ENCODE measurements around the gene PRRX1.

PRRX1 gene

GRCh38 chr1:170716835-170717429, 53.0 kb downstream of the PRRX1 start:
- no peak overlapping the region for H3K27ac ChIP-seq (ENCODE audit: low read depth in 2 of 2, low read length in 2 of 2)
- H3K27me3 ChIP-seq (ENCODE audit: control insufficient read depth in 2 of 2, insufficient read depth in 2 of 2, low read length in 2 of 2), result no peaks in the 10 kb centered on the region
- no peaks in the 10 kb centered on the region for H3K36me3 ChIP-seq (ENCODE audit: control insufficient read depth in 2 of 2, insufficient read depth in 2 of 2, low read length in 2 of 2)
- H3K9ac ChIP-seq (ENCODE audit: low read depth in 1 of 2, low read length in 2 of 2), result no peak overlapping the region
- no peaks in the 10 kb centered on the region for H3K9me3 ChIP-seq (ENCODE audit: control insufficient read depth in 2 of 2, low read length in 2 of 2)
- no peak overlapping the region for H3K4me3 ChIP-seq (ENCODE audit: low read length in 2 of 2)
- H3K4me1 ChIP-seq (ENCODE audit: control insufficient read depth in 2 of 2, insufficient read depth in 2 of 2, low read length in 2 of 2), result no peaks in the 10 kb centered on the region

- Histone ChIP-seq H3K27ac (ENCODE audit: low read depth in 2 of 2, low read length in 2 of 2) (no peak overlapping the region), H3K27me3 (ENCODE audit: control insufficient read depth in 2 of 2, insufficient read depth in 2 of 2, low read length in 2 of 2) (no peaks in the 10 kb centered on the region), H3K36me3 (ENCODE audit: control insufficient read depth in 2 of 2, insufficient read depth in 2 of 2, low read length in 2 of 2) (no peaks in the 10 kb centered on the region), H3K4me3 (ENCODE audit: low read length in 2 of 2) (no peak overlapping the region), H3K9me3 (ENCODE audit: control insufficient read depth in 2 of 2, low read length in 2 of 2) (no peaks in the 10 kb centered on the region), H3K4me1 (ENCODE audit: control insufficient read depth in 2 of 2, insufficient read depth in 2 of 2, low read length in 2 of 2) (no peaks in the 10 kb centered on the region), H3K9ac (ENCODE audit: low read depth in 1 of 2, low read length in 2 of 2) (no peak overlapping the region)
Observed at GRCh38 chr1:170720661-170721060, 56.7 kb downstream of the PRRX1 start.

- H3K4me3 ChIP-seq (ENCODE audit: low read length in 2 of 2), result no peak overlapping the region
- no peak overlapping the region for H3K27ac ChIP-seq (ENCODE audit: low read depth in 2 of 2, low read length in 2 of 2)
- H3K9ac ChIP-seq (ENCODE audit: low read depth in 1 of 2, low read length in 2 of 2), result no peak overlapping the region
- no peaks in the 10 kb centered on the region for H3K9me3 ChIP-seq (ENCODE audit: control insufficient read depth in 2 of 2, low read length in 2 of 2)
- H3K27me3 ChIP-seq (ENCODE audit: control insufficient read depth in 2 of 2, insufficient read depth in 2 of 2, low read length in 2 of 2), result no peaks in the 10 kb centered on the region
- H3K36me3 ChIP-seq (ENCODE audit: control insufficient read depth in 2 of 2, insufficient read depth in 2 of 2, low read length in 2 of 2), result no peaks in the 10 kb centered on the region
- H3K4me1 ChIP-seq (ENCODE audit: control insufficient read depth in 2 of 2, insufficient read depth in 2 of 2, low read length in 2 of 2), result no peaks in the 10 kb centered on the region
Observed at GRCh38 chr1:170721621-170722020, 57.7 kb downstream of the PRRX1 start.

- no peaks in the 10 kb centered on the region for H3K27me3 ChIP-seq (ENCODE audit: control insufficient read depth in 2 of 2, insufficient read depth in 2 of 2, low read length in 2 of 2)
- H3K9ac ChIP-seq (ENCODE audit: low read depth in 1 of 2, low read length in 2 of 2), result no peak overlapping the region
- H3K36me3 ChIP-seq (ENCODE audit: control insufficient read depth in 2 of 2, insufficient read depth in 2 of 2, low read length in 2 of 2), result no peaks in the 10 kb centered on the region
- H3K27ac ChIP-seq (ENCODE audit: low read depth in 2 of 2, low read length in 2 of 2), result no peak overlapping the region
- no peak overlapping the region for H3K4me3 ChIP-seq (ENCODE audit: low read length in 2 of 2)
- no peaks in the 10 kb centered on the region for H3K4me1 ChIP-seq (ENCODE audit: control insufficient read depth in 2 of 2, insufficient read depth in 2 of 2, low read length in 2 of 2)
- H3K9me3 ChIP-seq (ENCODE audit: control insufficient read depth in 2 of 2, low read length in 2 of 2), result no peaks in the 10 kb centered on the region
Observed at GRCh38 chr1:170723518-170723917, 59.6 kb downstream of the PRRX1 start.

- Histone ChIP-seq H3K9me3 (ENCODE audit: control insufficient read depth in 2 of 2, low read length in 2 of 2) (no peaks in the 10 kb centered on the region), H3K4me3 (ENCODE audit: low read length in 2 of 2) (no peak overlapping the region), H3K4me1 (ENCODE audit: control insufficient read depth in 2 of 2, insufficient read depth in 2 of 2, low read length in 2 of 2) (no peaks in the 10 kb centered on the region), H3K9ac (ENCODE audit: low read depth in 1 of 2, low read length in 2 of 2) (no peak overlapping the region), H3K27me3 (ENCODE audit: control insufficient read depth in 2 of 2, insufficient read depth in 2 of 2, low read length in 2 of 2) (no peaks in the 10 kb centered on the region), H3K27ac (ENCODE audit: low read depth in 2 of 2, low read length in 2 of 2) (no peak overlapping the region), H3K36me3 (ENCODE audit: control insufficient read depth in 2 of 2, insufficient read depth in 2 of 2, low read length in 2 of 2) (no peaks in the 10 kb centered on the region)
Observed at GRCh38 chr1:170725326-170725725, 61.4 kb downstream of the PRRX1 start.

- no peaks in the 10 kb centered on the region for H3K4me1 ChIP-seq (ENCODE audit: control insufficient read depth in 2 of 2, insufficient read depth in 2 of 2, low read length in 2 of 2)
- H3K27ac ChIP-seq (ENCODE audit: low read depth in 2 of 2, low read length in 2 of 2), result no peak overlapping the region
Observed at GRCh38 chr1:170727963-170728362, 64.0 kb downstream of the PRRX1 start.

GRCh38 chr1:170729225-170730002, 65.5 kb downstream of the PRRX1 start:
- H3K4me1 ChIP-seq (ENCODE audit: control insufficient read depth in 2 of 2, insufficient read depth in 2 of 2, low read length in 2 of 2), result no peaks in the 10 kb centered on the region
- H3K36me3 ChIP-seq (ENCODE audit: control insufficient read depth in 2 of 2, insufficient read depth in 2 of 2, low read length in 2 of 2), result no peaks in the 10 kb centered on the region
- no peaks in the 10 kb centered on the region for H3K9me3 ChIP-seq (ENCODE audit: control insufficient read depth in 2 of 2, low read length in 2 of 2)
- H3K9ac ChIP-seq (ENCODE audit: low read depth in 1 of 2, low read length in 2 of 2), result no peak overlapping the region
- no peak overlapping the region for H3K27ac ChIP-seq (ENCODE audit: low read depth in 2 of 2, low read length in 2 of 2)
- no peak overlapping the region for H3K4me3 ChIP-seq (ENCODE audit: low read length in 2 of 2)
- no peaks in the 10 kb centered on the region for H3K27me3 ChIP-seq (ENCODE audit: control insufficient read depth in 2 of 2, insufficient read depth in 2 of 2, low read length in 2 of 2)

More at GRCh38 chr1:170727963-170728362, 64.0 kb downstream of the PRRX1 start:
- Histone ChIP-seq H3K27me3 (ENCODE audit: control insufficient read depth in 2 of 2, insufficient read depth in 2 of 2, low read length in 2 of 2) (no peaks in the 10 kb centered on the region), H3K9me3 (ENCODE audit: control insufficient read depth in 2 of 2, low read length in 2 of 2) (no peaks in the 10 kb centered on the region), H3K9ac (ENCODE audit: low read depth in 1 of 2, low read length in 2 of 2) (no peak overlapping the region), H3K4me3 (ENCODE audit: low read length in 2 of 2) (no peak overlapping the region), H3K36me3 (ENCODE audit: control insufficient read depth in 2 of 2, insufficient read depth in 2 of 2, low read length in 2 of 2) (no peaks in the 10 kb centered on the region)

- no peak overlapping the region for H3K4me3 ChIP-seq (ENCODE audit: low read length in 2 of 2)
- H3K9ac ChIP-seq (ENCODE audit: low read depth in 1 of 2, low read length in 2 of 2), result no peak overlapping the region
- no peaks in the 10 kb centered on the region for H3K27me3 ChIP-seq (ENCODE audit: control insufficient read depth in 2 of 2, insufficient read depth in 2 of 2, low read length in 2 of 2)
- no peak overlapping the region for H3K27ac ChIP-seq (ENCODE audit: low read depth in 2 of 2, low read length in 2 of 2)
- no peaks in the 10 kb centered on the region for H3K4me1 ChIP-seq (ENCODE audit: control insufficient read depth in 2 of 2, insufficient read depth in 2 of 2, low read length in 2 of 2)
- no peaks in the 10 kb centered on the region for H3K9me3 ChIP-seq (ENCODE audit: control insufficient read depth in 2 of 2, low read length in 2 of 2)
- H3K36me3 ChIP-seq (ENCODE audit: control insufficient read depth in 2 of 2, insufficient read depth in 2 of 2, low read length in 2 of 2), result no peaks in the 10 kb centered on the region
Observed at GRCh38 chr1:170730014-170730413, 66.1 kb downstream of the PRRX1 start.

- Histone ChIP-seq H3K4me1 (ENCODE audit: control insufficient read depth in 2 of 2, insufficient read depth in 2 of 2, low read length in 2 of 2) (no peaks in the 10 kb centered on the region), H3K27ac (ENCODE audit: low read depth in 2 of 2, low read length in 2 of 2) (no peak overlapping the region), H3K36me3 (ENCODE audit: control insufficient read depth in 2 of 2, insufficient read depth in 2 of 2, low read length in 2 of 2) (no peaks in the 10 kb centered on the region), H3K9me3 (ENCODE audit: control insufficient read depth in 2 of 2, low read length in 2 of 2) (no peaks in the 10 kb centered on the region), H3K9ac (ENCODE audit: low read depth in 1 of 2, low read length in 2 of 2) (no peak overlapping the region), H3K4me3 (ENCODE audit: low read length in 2 of 2) (no peak overlapping the region), H3K27me3 (ENCODE audit: control insufficient read depth in 2 of 2, insufficient read depth in 2 of 2, low read length in 2 of 2) (no peaks in the 10 kb centered on the region)
Observed at GRCh38 chr1:170730438-170730837, 66.5 kb downstream of the PRRX1 start.

GRCh38 chr1:170731566-170732251, 67.8 kb downstream of the PRRX1 start:
- Histone ChIP-seq H3K9ac (ENCODE audit: low read depth in 1 of 2, low read length in 2 of 2) (no peak overlapping the region), H3K9me3 (ENCODE audit: control insufficient read depth in 2 of 2, low read length in 2 of 2) (no peaks in the 10 kb centered on the region), H3K36me3 (ENCODE audit: control insufficient read depth in 2 of 2, insufficient read depth in 2 of 2, low read length in 2 of 2) (no peaks in the 10 kb centered on the region), H3K27me3 (ENCODE audit: control insufficient read depth in 2 of 2, insufficient read depth in 2 of 2, low read length in 2 of 2) (no peaks in the 10 kb centered on the region), H3K4me3 (ENCODE audit: low read length in 2 of 2) (no peak overlapping the region), H3K4me1 (ENCODE audit: control insufficient read depth in 2 of 2, insufficient read depth in 2 of 2, low read length in 2 of 2) (no peaks in the 10 kb centered on the region), H3K27ac (ENCODE audit: low read depth in 2 of 2, low read length in 2 of 2) (no peak overlapping the region)
